GDM1 (cell line): Measurements from ENCODE around the gene OR2M3.
"Not testable (repeated sequence)": the region's sequence is repeated elsewhere in the genome, so short reads cannot be mapped to it uniquely, and the experiment has no call there.

ENCODE experiments used
- DNase-seq: peaks from one replicate; lab custom pipeline; 2025; lab: John Stamatoyannopoulos, UW

The OR2M3 gene, protein sequence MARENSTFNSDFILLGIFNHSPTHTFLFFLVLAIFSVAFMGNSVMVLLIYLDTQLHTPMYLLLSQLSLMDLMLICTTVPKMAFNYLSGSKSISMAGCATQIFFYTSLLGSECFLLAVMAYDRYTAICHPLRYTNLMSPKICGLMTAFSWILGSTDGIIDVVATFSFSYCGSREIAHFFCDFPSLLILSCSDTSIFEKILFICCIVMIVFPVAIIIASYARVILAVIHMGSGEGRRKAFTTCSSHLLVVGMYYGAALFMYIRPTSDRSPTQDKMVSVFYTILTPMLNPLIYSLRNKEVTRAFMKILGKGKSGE

DNA sequence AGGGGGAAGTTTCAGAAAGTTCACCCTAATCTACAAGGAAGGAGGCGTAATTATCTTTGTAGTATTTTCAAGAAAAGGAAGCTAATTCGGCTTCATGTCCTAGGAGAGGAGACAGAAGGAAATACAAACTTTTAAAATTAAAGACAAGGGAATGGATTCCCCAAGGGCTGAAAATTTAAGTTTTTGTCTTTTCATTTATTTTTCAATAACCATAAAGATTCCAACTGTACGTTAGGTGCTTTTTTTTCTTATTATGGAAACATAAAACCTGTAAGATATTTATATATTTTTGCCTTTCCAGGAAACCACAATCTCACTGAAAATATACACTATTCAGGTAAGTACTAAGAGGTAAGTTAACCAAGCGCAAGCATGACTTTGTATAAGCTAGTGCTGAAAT lies at the start of gene OR2M3:
TSS of gene OR2M3 (plus strand) at position 301 of the 400 bp plus-strand sequence. CDS start 5,803 bp downstream, outside the sequence.
- no peak for DNase-seq

DNA sequence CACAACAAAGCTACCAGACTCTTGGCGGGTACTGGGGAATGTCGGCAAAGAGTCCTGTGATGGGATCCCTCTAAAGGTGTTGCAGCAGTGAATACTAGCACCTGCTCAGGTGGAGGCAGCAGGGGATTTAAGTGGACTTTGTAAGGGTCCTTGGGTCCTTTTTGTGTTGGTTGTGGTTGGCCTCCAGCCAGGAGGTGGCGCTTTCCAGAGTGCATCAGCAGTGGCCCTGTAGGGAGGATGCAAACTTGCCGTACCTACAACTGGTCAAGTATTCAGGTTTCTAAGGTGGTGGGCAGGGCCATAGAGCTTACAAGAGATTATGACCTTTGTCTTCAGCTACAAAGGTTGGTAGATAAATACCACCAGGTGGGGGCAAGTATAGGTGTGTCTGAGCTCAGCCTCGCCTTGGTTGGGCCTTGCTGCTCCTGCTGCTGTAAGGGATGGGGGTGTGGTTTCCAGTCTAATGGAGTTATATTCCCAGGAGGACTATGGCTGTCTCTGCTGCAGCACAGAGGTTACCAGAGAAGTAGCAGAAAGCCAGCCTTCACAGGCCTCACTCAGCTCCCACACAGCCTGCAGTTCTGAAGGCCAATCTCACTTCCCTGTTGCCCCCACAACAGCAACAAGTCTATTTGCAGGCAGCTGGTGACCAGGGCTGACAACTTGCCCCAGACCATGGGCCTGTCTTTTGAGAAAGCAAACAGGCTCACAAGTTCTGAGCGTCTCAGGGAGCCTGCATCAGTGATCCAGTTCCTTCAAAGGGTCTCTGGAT lies 44.8 kb upstream of the OR2M3 start:
- no peak for DNase-seq

DNA sequence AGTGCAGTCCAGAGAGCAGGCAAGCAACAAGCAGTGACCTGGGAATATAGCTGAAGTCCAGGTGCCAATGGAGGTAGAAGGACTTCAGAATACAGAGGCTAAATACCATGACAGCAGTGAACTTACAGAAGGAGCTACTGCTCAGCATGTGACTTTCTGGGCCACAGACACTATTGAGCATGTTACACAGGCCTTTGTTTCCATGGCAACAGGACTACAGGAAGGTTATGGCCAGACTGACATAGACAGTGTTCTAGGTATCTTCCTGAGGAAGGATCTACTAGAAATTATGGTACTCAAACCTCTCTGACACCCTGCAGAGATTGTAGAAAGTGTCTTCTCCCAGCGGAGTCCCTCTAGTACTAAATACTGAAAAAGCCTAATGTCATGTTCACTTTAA lies 41.1 kb upstream of the OR2M3 start:
- DNase-seq = no peak

DNA sequence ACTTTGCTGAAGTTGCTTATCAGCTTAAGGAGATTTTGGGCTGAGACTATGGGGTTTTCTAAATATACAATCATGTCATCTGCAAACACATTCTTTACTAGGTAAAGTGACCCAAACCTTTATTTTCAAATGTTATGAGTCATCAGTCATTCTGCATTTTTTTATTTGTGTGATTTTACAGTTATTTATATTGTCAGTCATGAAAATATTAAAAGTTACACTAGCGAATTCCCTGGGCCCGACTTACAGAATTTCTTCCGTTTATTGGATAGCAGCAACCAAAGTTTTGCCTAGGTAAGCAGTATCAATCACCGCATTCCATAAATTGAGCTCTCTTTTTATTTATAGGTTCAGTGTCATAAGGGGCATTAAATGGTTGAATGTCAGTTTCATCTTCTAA lies 38.3 kb upstream of the OR2M3 start:
- no peak for DNase-seq

DNA sequence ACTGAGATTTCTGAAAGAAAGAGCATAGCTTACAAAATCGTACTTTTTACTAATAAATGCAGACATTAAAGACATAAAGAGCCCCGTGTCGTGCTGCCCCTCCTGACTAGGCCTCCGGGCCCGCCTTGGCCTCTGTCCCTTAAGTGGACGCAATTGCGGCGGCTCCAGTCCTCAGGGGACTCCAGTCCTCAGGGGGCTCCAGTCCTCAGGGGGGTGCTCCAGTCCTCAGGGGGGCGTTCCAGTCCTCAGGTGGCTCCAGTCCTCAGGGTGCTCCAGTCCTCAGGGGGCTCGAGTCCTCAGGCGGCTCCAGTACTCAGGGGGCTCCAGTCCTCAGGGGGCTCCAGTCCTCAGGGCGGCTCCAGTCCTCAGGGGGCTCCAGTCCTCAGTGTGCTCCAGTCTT lies 33.0 kb upstream of the OR2M3 start:
- DNase-seq = no peak

DNA sequence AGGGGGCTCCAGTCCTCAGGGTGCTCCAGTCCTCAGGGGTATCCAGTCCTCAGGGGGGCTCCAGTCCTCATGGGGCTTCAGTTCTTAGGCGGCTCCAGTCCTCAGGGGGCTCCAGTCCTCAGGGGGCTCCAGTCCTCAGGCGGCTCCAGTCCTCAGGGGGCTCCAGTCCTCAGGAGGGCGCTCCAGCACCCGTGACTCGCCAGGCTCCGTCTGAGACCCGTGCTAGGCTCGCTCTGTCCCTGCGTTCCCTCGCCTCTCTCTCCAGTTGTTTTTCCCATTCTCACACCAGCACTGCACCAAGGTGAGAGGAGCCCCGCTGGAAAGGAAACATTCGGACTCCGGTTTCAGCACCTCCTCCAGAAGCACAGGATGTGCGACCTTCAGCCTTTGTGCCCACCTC lies 31.9 kb upstream of the OR2M3 start:
- no peak for DNase-seq

DNA sequence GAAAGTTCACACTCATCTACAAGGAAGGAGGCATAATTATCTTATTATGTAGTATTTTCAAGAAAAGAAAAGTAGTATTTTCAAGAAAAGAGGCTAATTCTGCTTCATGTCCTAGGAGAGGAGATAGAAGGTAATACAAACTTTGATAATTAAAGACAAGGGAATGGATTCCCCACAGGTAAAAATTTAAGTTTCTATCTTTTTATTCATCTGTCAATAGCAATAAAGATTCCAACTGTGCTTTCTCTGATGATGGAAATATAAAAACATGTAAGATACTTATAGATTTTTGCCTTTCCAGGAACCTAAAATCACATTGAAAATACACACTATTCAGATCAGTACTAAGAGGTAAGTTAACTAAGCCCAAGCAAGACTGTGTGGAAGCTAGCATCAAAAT lies 22.5 kb upstream of the OR2M3 start, which contains the start of gene OR2M2:
TSS of gene OR2M2 (plus strand) at position 301 of the 400 bp plus-strand sequence. CDS start 5,165 bp downstream, outside the sequence.
- no peak for DNase-seq

DNA sequence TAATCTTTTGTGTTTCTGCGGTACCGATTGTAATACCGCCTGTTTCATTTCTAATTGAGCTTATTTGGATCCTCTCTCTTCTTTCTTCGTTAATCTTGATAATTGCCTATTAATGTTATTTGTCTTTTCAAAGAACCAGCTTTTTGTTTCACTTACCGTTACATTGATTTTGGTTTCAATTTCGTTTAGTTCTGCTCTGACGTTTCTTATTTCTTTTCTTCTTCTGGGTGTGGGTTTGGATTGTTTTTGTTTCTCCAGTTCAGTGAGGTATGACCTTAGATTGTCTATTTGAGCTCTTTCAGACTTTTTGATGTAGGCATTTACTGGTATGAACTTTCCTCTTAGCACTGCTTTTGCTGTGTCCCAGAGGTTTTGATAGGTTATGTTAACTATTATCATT lies 13.1 kb upstream of the OR2M3 start:
- no peak for DNase-seq

DNA sequence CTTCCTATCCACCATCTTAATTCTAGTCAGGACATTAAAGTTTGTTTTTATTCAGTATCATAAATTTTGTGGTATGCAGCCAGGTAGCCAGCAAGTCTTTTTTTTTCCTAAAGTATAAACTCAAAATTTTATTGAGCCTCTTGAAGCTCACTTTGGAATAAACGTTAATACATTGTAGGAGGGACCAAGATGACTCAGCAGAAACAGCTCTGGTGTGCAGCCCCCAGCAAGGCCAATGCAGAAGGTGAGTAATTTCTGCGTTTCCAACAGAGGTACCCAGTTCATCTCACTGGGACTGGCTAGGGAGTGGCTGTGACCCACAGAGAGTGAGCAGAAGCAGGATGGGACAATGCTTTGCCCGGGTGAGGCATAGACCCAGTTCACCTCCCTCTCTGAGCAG lies 9.7 kb upstream of the OR2M3 start:
- no peak for DNase-seq

DNA sequence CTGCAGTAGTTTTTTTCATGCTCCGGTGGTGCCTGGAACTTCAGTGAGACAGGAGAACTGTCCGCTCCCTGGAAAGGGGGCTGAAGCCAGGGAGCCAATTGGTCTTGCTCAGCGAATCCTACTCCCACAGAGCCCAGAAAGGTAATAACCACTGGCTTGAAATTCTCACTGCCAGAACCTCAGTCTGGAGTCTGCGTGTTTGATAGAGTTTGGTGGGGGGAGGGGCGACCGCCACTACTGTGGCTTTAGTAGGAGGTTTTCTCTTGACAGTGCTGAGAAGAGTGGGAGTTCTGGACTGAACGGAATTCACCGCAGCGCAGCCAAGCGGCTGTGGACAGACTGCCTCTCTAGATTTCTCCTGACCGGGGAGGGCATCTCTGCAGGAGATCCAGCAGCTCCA lies 8.0 kb upstream of the OR2M3 start:
- DNase-seq = no peak

DNA sequence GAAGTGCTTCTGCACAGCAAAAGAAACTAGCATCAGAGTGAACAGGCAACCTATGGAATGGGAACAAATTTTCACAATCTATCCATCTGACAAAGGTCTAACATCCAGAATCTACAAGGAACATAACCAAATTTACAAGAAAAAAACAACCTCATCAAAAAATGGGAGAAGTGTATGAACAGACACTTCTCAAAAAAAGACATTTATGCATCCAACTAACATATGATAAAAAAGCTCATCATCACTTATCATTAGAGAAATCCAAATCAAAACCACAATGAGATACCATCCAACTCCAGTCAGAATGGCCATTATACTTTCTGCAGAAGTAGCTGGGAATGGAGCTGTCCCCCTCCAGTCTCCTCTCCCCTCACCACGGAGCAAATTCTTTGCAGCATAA lies 2.9 kb upstream of the OR2M3 start:
- no peak for DNase-seq

DNA sequence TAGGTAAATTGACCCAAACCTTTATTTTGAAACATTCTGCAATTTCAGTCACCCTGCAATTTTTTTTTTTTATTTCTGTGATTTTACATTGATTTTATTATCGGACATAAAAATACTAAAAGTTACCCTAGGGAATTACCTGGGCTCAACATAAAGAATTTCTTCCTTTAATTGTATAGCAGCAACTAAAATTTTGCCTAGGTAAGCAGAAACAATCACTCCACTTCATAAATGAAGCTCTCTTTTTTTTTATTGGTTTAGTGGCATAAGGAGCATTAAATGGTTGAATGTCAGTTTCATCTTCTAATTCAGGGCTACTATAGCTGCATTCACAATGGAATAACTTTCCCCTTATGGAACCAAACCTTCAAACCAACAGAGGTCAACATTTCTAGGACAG lies 18.8 kb downstream of the OR2M3 start:
- DNase-seq = no peak

DNA sequence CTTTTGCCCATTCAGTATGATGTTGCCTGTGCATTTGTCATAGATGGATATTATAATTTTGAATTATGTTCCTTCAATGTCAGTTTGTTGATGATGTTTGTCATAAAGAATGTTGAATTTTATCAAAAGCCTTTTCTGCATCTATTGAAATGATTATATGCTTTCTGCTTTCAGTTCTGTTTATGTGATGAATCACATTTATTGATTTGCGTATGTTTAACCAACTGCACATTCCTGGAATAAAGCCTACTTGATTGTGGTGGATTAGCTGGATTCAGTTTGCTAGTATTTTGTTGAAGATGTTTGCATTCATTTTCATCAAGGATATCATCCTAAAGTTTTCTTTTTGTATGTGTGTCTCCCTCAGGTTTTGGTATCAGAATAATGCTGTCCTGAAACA lies 28.5 kb downstream of the OR2M3 start:
- no peak for DNase-seq

DNA sequence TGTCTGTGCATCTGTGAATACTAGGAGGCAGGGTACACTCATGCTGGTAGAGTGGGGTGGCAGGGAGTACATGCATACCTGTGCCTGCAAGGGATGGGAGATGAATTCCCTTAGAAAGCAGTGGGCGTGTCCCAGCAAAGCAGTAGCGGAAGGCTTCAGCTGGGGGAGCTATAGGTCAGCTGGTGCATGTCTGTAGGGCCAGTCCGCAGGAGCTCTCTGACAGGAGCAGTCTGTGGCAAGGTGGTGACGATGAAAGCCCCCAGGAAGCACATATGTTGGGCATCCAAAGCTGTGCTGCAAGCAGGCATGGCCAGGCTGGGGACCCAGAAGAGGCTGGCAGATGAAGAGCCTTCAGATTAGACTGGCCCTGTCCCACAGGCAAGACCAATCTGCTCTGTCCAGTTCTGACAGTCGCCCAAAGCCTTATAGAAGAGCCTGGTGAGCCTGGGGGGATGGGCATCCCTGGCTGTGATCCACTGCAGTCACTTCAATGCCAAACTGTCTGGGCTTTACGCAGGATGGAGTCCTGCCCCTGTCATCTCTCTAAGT lies 32.4 kb downstream of the OR2M3 start:
- no peak for DNase-seq

DNA sequence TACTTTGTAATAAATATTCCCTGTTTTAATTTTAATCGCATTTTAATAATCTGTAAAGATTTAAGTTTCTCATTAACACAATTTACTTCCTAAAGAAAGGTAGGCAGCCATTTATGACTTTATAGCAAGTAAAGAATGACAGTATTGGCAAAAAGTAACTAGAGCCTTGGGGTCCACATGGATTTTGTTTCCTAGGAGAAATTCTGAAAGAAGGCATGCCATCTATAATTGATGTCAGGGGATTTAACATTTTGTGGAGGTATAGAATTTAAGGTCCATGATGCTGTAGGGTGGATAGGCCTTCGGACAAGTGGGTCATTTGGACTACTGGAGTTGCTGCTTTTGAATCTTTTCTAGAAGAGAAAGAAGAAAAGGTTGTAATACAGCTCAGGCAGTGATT lies 34.1 kb downstream of the OR2M3 start, which contains the start of gene OR2M4:
TSS of gene OR2M4 (plus strand) at position 301 of the 400 bp plus-strand sequence. CDS start 7,512 bp downstream, outside the sequence.
- no peak for DNase-seq

DNA sequence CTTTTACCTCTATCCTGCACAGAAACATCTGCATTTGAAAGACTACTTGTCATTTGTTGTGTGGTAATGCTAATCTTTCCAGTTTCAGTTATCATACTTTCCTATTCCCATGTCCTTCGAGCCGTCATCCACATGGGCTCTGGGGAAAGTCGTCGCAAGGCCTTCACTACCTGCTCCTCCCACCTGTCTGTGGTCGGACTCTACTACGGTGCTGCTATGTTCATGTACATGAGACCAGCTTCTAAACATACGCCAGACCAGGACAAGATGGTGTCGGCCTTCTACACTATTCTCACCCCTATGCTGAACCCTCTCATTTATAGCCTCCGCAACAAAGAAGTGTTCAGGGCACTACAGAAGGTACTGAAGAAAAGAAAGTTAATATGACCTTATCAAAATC lies 42.4 kb downstream of the OR2M3 start:
- DNase-seq = no peak

DNA sequence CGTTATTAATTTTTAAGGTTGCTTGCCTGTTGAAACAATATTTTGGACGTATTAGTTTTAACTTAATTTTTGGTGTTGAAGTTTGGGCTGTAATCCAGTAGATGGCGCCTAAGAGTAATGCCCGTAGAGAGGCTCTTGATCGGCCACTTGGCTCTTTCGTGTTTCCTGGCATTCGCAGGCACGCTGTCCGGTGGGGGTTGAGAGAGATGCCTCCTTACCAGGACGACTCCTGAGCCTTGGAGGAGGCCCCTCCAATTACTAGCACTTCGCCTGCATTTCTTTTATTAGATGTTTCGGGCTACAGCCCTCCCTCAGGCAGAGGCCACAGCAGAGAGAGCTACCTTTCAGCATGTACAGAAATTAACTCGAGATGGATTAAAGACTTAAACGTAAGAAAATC lies 46.1 kb downstream of the OR2M3 start:
- peak; percentile 37 for DNase-seq

DNA sequence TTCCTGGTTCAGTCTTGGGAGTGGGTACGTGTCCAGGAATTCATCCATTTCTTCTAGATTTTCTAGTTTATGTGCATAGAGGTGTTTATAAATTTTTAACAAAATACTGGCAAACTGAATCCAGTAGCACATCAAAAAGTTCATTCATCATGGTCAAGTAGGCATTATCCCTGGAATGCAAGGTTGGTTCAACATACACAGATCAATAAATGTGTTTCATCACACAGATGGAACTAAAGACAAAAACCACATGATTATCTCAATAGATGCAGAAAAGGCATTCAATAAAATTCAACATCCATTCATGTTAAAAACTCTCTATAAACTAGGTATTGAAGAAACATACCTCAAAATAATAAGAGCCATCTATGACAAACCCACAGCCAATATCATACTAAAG lies 62.2 kb downstream of the OR2M3 start:
- not testable (repeated sequence) for DNase-seq
